Sciatic nerve (tissue), 2 donors: ENCODE data around the gene RPS6KA4. TPM values are rescaled to one million over a fixed set of nuclear protein-coding genes. Genes with fewer than 3 reads are reported as not detected.
"Not testable (repeated sequence)": the region's sequence is repeated elsewhere in the genome, so short reads cannot be mapped to it uniquely, and the experiment has no call there.

Experiments
- ATAC-seq: fragments of 200-7000 bp; cut with Tn5 transposase; one replicate; pipeline ENCODE4 v1.9.1; 2020; ENCODE audit warnings: mild to moderate bottlenecking, moderate library complexity
- DNase-seq: peaks from one replicate; pipeline ENCODE4 v3.0.0-alpha.2; 2020; ENCODE audit warnings: low spot score
- intact Hi-C: fragments of 100-400 bp; cut with DNase I; formaldehyde crosslinking; loops from one replicate; pipeline ENCODE4 v1.14.2; 2022
- total RNA-seq: library from RNA; stranded (reverse); fragmentation: NEBNext Ultra II Directional; extraction: Animal tissue kit (Norgen Biotek cat#: 25700); gene quantifications from one replicate; pipeline ENCODE4 v1.2.1, GENCODE V29; 2021
- donor health status: DM: no; HTN: no; CAD: no.
- donor health status: DM: no; HTN: no; CAD: no.

The RPS6KA4 gene
- 23.8 TPM for total RNA-seq

DNA sequence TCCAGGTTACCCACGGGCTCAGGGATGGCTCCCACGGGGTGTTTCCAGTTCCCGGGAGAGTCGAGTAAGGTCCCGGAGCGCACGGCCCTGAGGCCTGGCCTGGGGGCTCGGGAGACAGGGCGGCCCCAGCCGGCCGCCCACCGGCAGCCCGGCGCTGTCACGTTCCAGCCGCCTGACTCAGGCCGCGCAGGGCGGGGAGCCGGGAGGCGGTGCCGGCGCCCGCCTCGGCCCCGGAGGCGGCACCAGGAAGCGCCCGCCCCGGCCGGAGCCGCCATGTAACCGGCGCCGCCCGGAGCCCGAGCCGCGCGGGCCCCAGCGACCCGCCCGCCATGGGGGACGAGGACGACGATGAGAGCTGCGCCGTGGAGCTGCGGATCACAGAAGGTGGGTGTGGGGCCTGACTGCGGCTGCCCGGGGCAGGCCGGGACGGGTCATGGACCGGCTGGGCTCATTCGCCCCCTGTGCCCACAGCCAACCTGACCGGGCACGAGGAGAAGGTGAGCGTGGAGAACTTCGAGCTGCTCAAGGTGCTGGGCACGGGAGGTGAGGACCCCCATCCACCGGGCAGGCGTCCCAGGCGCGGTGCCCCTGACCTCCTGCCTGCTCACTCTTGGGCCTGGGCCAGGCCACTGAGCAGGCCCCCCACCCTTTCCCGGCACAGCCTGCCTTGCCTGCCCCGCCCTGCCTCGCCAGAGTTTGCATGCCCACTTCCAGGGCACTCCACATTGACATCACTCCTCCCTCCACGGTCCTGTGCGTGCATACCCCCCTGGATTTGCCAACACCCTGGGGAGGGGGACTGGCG lies at the start of gene RPS6KA4:
RPS6KA4 (plus strand) TSS at position 256 of the 805 bp plus-strand sequence; CDS start at position 330, 74 bp downstream.
- DNase-seq (peak; percentile 81), ATAC-seq (peak; percentile 81)
- intact Hi-C loops: no loop called here

DNA sequence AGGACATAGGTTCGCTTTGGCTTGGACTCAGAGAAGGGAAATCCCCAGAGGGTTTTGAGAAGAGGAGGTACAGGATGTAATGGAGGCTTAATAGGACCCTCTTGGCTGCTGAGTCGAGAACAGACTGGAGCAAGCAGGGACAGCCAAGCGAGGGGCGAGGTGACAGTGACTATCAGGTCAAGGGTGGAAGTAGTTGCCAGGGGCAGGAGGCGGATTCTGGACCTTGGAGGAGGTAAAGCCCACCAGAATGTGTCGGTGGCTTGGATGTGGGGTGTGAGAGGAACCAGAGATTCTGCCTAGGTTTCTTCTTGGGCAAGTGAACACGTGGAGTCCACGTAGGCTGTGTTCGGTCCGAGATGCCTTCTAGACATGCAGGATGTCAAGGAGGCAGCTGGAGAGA lies 46.0 kb upstream of the RPS6KA4 start:
- no peak for DNase-seq
- ATAC-seq: no peak
- intact Hi-C loops: no loop called here

DNA sequence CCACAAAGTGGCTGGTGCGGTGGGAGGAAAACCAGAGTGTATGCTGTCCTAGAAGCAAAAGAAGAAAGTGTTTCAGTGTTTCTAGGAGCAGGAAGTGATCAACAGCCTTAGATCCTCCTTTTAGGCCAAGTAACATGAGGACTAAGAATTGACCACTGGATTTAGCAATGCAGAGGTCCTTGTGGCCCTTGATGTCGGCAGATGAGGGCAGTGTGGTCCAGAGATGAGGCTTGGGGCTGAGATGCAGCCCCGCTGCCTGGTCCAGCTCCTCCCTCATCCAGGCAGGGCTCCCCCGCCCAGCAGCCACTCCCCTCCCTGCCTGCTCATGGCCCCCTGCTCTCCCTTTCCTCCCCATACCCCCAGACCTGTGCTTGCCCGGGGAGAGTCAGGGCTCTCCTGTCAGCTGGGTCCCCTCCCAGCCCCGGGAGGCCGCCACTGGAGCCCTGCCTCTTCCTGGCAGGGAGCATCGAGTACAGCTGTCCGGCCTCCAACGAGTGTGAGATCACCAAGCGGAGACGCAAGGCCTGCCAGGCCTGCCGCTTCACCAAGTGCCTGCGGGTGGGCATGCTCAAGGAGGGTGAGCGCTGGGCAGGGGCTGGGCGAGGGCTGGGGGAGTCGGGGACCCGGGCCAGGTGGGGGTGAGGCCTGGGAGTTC lies 45.3 kb upstream of the RPS6KA4 start:
- ATAC-seq: no peak
- intact Hi-C loops: no loop called here
- DNase-seq: no peak

DNA sequence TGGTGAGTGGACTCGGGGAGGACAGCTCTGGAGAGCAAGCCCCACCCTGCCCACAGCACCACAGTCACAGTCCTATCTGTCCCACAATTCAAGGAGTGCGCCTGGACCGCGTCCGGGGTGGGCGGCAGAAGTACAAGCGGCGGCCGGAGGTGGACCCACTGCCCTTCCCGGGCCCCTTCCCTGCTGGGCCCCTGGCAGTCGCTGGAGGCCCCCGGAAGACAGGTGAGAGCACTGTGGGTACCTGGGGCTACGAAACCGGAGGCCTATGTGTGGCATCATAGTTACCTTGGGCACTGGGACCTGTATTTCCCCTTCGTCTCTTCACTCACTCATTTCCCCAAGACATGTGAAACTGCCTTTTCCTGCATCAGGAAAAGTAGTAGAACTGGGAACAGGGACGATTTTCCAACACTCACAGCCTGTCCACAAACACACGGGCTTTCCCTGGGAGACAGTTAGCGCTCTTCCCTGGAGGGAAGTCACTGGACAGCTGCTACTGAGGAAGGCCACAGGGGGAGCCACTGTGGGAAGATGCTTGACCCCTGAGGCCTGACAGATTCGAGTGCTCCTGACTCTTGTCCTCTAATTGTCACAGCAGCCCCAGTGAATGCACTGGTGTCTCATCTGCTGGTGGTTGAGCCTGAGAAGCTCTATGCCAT lies 44.7 kb upstream of the RPS6KA4 start:
- intact Hi-C loops: no loop called here
- DNase-seq (no peak), ATAC-seq (no peak)

DNA sequence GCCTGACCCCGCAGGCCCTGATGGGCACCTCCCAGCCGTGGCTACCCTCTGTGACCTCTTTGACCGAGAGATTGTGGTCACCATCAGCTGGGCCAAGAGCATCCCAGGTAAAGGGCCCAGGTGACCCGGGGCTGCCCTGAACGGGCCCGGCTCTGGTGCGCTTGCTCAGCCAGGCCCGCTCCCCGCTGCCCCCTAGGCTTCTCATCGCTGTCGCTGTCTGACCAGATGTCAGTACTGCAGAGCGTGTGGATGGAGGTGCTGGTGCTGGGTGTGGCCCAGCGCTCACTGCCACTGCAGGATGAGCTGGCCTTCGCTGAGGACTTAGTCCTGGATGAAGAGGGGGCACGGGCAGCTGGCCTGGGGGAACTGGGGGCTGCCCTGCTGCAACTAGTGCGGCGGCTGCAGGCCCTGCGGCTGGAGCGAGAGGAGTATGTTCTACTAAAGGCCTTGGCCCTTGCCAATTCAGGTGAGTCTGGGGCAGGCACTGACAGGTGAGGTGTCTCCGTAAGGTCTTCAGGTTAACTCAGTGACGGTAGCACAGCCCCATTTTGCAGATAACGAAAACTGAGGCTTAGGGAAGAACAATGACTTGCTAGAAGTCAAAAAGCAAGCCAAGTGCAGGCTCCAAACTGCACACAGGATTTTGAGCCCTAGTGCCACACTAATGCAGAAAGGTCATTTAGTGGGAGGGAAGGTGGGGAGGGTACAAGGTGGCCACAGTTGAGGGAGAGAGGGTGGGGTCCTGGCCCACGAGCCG lies 44.0 kb upstream of the RPS6KA4 start:
- intact Hi-C loops: no loop called here
- ATAC-seq: no peak
- no peak for DNase-seq

DNA sequence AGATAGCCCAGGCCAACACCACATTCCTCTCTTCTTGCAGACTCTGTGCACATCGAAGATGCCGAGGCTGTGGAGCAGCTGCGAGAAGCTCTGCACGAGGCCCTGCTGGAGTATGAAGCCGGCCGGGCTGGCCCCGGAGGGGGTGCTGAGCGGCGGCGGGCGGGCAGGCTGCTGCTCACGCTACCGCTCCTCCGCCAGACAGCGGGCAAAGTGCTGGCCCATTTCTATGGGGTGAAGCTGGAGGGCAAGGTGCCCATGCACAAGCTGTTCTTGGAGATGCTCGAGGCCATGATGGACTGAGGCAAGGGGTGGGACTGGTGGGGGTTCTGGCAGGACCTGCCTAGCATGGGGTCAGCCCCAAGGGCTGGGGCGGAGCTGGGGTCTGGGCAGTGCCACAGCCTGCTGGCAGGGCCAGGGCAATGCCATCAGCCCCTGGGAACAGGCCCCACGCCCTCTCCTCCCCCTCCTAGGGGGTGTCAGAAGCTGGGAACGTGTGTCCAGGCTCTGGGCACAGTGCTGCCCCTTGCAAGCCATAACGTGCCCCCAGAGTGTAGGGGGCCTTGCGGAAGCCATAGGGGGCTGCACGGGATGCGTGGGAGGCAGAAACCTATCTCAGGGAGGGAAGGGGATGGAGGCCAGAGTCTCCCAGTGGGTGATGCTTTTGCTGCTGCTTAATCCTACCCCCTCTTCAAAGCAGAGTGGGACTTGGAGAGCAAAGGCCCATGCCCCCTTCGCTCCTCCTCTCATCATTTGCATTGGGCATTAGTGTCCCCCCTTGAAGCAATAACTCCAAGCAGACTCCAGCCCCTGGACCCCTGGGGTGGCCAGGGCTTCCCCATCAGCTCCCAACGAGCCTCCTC lies 43.1 kb upstream of the RPS6KA4 start:
- intact Hi-C loops, ATAC-seq, DNase-seq: not testable (repeated sequence)

DNA sequence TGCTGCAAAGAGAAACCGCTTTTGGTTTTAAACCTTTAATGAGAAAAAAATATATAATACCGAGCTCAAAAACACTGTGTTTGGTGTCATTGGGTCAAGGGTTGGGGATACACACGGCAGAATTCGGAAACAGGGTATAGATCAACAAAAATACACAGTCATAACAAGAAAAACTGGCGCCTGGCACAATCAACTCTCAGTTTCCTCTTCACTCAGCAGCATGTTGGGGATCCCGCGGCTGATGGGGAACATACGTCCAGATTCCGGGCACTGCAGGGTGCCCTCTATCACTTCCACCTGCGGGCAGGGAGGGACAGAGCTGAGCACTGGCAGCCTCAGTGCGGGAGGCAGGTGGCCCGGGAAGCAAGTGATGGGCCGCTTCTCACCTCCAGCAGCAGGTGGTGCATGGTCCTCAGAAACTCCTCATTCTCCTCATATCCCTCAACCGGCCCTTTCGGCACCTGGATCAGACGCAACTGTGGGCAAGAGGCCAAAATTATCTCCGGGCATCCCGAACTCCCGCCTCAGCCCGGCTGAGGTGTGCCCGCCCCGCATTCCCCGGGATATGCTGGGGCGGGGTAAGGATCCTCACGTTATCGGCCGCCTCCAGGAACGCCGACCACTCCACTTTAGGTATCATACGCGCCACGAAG lies 42.2 kb upstream of the RPS6KA4 start:
- no peak for ATAC-seq
- intact Hi-C loops: no loop called here
- no peak for DNase-seq

DNA sequence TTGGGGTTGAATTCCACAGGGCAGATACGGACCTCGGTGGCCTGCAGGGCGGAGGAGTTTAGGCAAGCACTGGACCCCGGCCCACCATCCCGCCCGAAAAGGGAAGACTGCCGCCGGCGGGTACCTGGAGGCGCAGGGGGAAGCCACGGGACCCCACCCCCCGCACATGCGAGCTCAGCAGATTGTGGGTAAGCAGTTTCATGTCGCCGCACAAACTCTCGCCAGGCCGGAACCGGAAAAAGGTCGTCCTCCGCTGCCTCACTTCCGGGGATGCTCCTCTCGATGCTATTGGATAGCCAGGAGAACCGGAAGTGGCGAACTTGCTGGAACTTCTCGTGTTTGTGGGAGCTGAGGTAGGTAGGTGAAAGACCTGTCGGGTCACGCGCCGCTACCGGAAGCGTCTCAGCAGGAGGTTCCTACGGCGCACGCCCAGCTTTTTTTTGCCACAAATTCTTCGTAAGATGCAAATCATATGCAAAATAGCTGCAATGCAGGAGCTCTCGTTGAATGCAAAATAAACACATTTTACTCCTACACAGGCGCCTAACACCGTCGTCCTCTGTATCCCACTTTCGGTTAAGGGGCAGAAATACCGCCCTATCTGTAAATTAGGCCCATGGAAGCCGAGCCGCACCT lies 41.5 kb upstream of the RPS6KA4 start, which contains the start of gene TRMT112:
TRMT112 (minus strand) TSS at position 235 of the 636 bp plus-strand sequence; CDS start at position 202, 33 bp downstream.
- intact Hi-C loops: no loop called here
- ATAC-seq (peak; percentile 93), DNase-seq (peak; percentile 96)

DNA sequence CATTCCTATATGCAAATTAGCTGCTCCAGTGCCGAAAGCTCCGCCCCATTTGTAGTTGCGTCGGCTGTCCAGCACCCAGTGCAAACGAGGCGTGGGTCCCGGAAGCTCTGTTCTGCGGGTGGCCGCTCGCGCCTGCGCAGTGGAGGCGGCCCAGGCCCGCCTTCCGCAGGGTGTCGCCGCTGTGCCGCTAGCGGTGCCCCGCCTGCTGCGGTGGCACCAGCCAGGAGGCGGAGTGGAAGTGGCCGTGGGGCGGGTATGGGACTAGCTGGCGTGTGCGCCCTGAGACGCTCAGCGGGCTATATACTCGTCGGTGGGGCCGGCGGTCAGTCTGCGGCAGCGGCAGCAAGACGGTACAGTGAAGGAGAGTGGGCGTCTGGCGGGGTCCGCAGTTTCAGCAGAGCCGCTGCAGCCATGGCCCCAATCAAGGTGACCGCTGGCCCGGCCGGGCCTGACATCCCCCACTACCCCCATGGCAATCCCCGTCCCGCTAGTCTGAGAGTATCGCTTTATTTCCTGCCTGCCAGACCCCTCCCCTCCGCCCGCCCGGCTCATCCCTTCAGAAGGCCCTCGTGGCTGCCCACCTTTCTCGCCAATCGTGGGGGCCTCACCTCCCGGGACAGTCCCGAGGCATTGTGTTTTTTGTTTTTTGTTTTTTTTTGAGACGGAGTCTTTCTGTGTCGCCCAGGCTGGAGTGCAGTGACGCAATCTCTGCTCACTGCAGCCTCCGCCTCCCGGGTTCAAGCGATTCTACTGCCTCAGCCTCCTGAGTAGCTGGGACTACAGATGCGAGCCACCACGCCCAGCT lies 40.8 kb upstream of the RPS6KA4 start, which contains the start of gene PRDX5:
PRDX5 (plus strand) TSS at position 161 of the 805 bp plus-strand sequence; CDS start at position 256, 95 bp downstream.
- ATAC-seq (peak; percentile 95), DNase-seq (peak; percentile 97)
- intact Hi-C loops: no loop called here

DNA sequence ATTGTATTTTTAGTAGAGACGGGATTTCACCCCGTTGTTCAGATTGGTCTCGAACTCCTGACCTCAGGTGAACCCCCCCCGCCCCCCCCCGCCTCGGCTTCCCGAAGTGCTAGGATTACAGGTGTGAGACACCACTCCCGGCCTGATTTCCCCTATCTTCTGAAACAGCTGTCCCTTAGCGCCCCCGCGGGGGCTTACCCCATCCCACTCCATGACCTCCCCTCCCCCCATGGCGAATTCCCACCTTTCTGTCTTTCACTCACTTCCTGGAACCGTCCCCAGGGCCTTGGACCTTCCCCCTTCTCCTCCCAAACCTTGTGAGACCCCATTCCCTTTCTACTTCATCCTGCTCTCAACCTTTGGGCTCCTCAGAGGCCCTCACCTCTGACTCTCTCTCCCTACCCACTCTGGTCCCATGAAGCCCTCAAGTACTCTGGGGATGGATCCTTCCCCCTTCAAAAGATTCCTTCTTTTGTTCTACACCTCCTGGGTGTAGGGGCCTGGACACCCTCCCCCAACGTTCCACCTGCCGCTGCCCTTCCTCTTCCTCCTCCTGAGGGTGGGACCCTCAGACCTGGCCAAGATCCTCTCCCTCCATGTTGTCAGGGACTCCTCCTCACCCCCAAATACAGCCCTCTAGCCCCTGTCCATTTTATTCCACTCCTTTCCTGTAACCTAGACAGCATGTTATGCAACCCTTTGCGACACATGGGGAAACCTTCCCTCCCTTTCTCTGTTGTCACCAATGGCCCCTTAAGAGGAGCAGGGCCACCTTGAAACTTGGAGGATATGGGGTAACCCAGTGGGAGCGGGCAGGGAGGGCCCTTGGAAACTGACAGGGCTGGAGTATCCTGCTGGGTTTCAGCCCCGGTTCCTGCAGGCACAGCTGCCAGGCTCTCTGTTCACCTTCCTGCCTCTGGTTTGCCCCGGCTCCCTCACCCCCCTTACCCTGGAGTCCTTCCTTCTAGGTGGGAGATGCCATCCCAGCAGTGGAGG lies 39.9 kb upstream of the RPS6KA4 start:
- intact Hi-C loops: no loop called here
- DNase-seq (no peak), ATAC-seq (no peak)

DNA sequence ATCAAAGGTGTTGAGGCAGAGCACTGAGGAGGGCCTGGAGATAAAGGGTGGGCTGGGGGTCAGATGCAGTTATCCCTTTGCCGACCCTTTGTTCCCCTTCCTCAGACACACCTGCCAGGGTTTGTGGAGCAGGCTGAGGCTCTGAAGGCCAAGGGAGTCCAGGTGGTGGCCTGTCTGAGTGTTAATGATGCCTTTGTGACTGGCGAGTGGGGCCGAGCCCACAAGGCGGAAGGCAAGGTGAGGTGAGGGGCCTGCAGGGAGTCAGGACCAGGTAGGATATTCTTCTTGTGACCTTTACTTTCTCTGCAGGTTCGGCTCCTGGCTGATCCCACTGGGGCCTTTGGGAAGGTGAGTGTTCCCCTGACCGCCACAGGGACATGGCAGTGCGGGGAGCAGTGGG lies 38.4 kb upstream of the RPS6KA4 start:
- DNase-seq: no peak
- ATAC-seq: no peak
- intact Hi-C loops: no loop called here

DNA sequence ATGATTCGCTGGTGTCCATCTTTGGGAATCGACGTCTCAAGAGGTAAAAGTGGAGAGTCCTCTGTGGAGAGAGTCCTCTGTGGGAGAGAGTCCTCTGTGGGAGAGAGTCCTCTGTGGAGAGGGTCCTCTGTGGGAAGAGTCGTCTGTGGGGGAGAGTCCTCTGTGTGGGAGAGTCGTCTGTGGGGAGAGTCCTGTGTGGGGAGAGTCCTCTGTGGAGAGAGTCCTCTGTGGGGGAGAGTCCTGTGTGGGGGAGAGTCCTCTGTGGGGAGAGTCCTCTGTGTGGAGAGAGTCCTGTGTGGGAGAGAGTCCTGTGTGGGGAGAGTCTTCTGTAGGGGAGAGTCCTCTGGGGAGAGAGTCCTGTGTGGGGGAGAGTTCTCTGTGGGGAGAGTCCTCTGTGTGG lies 37.9 kb upstream of the RPS6KA4 start:
- ATAC-seq (no peak), DNase-seq (no peak)
- intact Hi-C loops: no loop called here

DNA sequence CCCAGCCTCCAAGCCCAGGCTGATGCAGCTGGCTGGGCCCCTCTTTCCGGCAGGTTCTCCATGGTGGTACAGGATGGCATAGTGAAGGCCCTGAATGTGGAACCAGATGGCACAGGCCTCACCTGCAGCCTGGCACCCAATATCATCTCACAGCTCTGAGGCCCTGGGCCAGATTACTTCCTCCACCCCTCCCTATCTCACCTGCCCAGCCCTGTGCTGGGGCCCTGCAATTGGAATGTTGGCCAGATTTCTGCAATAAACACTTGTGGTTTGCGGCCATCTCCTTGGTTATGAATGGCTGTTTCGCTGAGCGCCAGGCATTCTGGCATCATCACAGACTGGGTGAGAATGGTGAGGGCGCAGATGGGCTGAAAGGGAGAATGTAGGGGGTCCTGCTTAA lies 37.4 kb upstream of the RPS6KA4 start:
- intact Hi-C loops: no loop called here
- ATAC-seq (no peak), DNase-seq (no peak)

DNA sequence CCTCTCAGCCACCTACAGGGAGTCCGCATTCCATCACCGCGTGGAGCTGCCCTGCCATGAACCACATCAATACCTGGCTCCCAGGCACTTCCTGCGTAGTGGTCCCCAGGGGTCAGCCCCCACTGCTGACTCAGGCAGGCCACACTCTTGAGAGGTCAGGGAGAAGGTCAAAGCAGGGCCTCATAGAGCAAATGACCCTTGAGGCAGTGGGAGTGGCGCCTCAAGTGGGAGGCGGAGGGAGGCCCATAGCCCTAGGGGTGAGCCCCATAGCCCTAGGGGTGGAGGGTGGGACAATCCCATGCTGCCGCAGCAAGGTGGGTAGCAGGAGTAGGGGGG lies 36.1 kb upstream of the RPS6KA4 start:
- ATAC-seq (no peak), DNase-seq (no peak)
- intact Hi-C loops: no loop called here

DNA sequence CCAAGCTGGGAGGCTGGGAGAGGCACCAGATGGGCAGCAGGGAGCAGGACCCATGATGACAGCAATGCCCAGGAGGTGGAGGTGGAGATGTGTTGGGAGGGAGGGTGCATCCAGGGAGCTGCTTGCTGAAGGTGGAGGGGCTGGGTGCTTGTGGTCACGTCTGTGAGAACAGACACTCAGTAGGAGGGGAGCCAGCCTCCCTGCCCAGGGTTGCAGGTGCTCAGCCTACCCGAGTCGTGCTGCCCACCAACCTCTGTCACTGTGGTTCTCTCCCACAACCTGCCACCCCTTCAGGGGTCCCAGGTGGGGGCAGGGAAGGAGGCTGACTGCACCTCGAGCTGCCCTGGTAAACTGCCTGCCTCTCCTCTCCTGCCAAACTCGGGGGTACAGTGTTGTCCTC lies 35.6 kb upstream of the RPS6KA4 start:
- intact Hi-C loops: no loop called here

More for the DNA sequence above, 35.6 kb upstream of the RPS6KA4 start:
- no peak for DNase-seq
- no peak for ATAC-seq
